Astrocyte (in vitro differentiated cells and primary cell): Measurements from ENCODE around the gene PCSK2.

Experiments
- CTCF ChIP-seq: IDR thresholded peaks from 2 replicates; pipeline ENCODE4 v1.5.1; 2011; ENCODE audit warnings: low read depth, mild to moderate bottlenecking, inconsistent platforms, low read length, moderate library complexity; ENCODE audit not compliant: insufficient read depth
- EZH2 ChIP-seq: IDR thresholded peaks from 2 replicates; pipeline ENCODE4 v1.6.1; 2012; ENCODE audit warnings: mild to moderate bottlenecking, low read length, inconsistent platforms; ENCODE audit not compliant: insufficient read depth

DNA sequence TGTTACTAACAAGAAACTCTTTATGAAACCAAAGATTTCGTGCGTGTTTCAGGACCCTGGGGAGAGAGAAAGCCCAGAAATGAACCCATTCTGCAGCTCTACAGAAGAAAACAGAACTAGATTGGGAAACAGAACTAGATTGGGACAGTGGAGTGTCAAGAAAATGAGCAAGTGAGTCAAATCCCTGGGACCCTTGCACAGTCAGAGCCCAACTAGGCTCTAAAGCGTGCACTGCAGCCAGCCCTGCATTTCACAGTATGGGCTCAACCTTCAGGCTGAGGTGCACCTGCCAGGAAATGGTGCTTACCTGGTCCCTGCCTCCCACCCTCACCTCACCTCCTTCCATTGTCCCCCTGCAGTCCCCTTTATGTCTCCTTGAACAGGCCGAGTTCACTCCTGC lies 264.6 kb downstream of the PCSK2 start:
- TF ChIP-seq CTCF, result no peak
- no peak for TF ChIP-seq EZH2
